ENCODE data around the gene SLC51B.
"Not testable (repeated sequence)": the region's sequence is repeated elsewhere in the genome, so short reads cannot be mapped to it uniquely, and the experiment has no call there.

The SLC51B gene

GRCh38 chr15:65067317-65067644 is 22.1 kb downstream of the SLC51B start:
- DNase-seq = no peak

DNA sequence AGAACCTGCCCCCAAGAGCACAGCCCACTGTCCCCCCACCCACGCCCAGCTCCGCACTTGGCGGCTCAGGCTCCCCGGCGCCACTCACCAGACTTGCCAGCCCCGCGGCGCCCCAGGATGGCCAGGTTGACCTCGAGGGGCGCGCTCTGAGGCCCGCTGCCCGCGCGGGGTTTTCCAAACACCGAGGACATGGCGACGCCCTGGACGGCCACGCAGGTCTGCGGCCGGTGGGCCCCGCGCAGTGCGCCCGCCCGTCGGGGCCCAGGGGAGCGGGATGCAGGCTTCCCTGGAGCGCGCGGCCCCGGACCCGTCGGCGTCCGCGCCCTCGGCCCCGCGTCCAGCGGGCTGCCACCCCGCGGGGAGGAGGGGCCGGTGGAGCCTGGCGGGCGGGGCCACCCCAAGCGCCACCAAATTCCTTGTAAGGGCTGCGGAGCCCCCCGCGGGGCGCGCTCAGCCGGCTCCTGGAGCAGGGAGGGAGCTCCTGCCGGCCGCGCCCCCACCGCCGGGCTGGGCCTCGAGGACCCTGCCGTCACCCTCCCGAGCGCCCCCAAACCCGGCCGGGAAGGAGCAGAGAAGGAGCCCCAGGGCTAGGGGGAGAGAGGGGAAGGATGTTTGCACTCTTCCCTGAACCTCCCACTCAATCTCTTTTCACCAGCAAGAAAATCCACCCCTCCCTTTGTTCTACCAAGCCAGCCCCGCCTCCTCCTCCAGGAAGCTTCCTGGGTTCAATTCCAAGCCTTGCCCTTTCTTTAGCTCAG is 22.6 kb downstream of the SLC51B start, which contains the start of gene RASL12:
RASL12 (minus strand) TSS at position 347 of the 758 bp plus-strand sequence; CDS start at position 191, 156 bp downstream.
- DNase-seq = no peak

- DNase-seq = no peak
Measured at GRCh38 chr15:65068403-65068788, 23.2 kb downstream of the SLC51B start.

GRCh38 chr15:65069179-65069578 is 24.0 kb downstream of the SLC51B start:
- no peak for DNase-seq

GRCh38 chr15:65069779-65070546 is 24.8 kb downstream of the SLC51B start:
- no peak for DNase-seq

DNA sequence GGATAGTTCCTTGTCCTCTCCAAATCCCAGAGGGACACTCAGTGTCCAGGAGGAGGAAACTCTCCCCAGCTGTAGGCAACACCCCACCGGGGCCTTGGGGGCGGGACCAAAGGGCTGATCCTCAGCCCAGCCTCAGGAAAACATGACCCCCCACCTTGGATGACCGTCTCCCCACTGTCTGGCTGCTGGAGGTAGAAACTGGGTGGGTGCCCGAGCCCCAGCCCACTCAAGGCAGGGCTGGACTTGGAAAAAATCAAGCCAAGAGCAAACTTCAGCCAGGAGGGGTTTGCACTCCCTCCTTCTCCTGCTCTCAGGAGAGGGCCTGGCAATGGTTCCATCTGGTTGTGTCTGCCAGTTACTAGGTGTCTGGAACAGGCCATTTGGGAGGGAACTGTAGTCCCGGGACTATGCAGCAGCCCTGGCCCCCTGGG is 26.2 kb downstream of the SLC51B start:
- no peak for DNase-seq

DNA sequence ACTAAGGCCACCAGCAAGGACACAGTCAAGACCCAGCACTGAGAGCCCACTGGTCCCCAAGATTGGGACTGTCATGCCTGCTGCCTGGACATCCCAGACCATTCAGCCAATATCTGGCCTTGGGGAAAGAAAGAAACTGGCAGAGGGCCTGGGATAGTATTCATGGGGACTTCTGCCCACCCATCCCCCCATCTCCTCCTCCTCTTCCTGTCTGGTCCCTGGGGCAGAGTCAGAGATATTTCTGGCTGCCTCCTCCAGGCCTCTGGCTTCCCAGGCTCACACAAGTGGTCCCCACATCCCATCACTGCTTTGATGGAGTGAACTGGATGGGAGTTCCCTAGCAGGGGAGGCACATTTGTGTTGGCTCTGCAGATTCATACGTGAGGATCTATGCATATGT is 26.8 kb downstream of the SLC51B start:
- DNase-seq = no peak

GRCh38 chr15:65072617-65073016 is 27.4 kb downstream of the SLC51B start:
- no peak for DNase-seq

DNA sequence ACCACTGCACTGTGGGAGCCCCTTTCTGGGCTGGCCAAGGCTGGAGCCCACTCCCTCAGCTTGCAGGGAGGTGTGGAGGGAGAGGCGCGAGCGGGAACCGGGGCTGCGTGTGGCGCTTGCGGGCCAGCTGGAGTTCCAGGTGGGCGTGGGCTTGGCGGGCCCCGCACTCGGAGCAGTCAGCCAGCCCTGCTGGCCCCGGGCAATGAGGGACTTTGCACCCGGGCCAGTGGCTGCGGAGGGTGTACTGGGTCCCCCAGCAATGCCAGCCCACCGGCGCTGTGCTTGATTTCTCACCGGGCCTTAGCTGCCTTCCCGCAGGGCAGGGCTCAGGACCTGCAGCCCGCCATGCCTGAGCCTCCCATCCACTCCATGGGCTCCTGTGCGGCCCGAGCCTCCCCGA is 29.8 kb downstream of the SLC51B start:
- not testable (repeated sequence) for DNase-seq

DNA sequence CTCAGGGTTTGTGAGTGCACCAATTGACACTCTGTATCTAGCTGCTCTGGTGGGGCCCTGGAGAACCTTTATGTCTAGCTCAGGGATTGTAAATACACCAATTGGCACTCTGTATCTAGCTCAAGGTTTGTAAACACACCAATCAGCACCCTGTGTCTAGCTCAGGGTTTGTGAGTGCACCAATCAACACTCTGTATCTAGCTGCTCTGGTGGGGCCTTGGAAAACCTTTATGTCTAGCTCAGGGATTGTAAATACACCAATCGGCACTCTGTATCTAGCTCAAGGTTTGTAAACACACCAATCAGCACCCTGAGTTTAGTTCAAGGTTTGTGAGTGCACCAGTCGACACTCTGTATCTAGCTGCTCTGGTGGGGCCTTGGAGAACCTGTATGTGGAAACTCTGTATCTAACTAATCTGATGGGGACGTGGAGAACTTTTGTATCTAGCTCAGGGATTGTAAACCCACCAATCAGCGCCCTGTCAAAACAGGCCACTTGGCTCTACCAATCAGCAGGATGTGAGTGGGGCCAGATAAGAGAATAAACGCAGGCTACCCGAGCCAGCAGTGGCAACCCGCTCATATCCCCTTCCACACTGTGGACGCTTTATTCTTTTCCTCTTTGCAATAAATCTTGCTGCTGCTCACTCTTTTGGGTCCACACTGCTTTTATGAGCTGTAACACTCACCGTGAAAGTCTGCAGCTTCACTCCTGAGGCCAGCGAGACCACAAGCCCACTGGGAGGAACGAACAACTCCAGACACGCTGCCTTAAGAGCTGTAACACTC is 30.6 kb downstream of the SLC51B start:
- not testable (repeated sequence) for DNase-seq

- DNase-seq = no peak
Measured at GRCh38 chr15:65076486-65077290, 31.5 kb downstream of the SLC51B start, which contains the start of gene KBTBD13. Gene KBTBD13 (plus strand): TSS chr15:65076746. CDS start chr15:65076816, 70 bp downstream.

DNA sequence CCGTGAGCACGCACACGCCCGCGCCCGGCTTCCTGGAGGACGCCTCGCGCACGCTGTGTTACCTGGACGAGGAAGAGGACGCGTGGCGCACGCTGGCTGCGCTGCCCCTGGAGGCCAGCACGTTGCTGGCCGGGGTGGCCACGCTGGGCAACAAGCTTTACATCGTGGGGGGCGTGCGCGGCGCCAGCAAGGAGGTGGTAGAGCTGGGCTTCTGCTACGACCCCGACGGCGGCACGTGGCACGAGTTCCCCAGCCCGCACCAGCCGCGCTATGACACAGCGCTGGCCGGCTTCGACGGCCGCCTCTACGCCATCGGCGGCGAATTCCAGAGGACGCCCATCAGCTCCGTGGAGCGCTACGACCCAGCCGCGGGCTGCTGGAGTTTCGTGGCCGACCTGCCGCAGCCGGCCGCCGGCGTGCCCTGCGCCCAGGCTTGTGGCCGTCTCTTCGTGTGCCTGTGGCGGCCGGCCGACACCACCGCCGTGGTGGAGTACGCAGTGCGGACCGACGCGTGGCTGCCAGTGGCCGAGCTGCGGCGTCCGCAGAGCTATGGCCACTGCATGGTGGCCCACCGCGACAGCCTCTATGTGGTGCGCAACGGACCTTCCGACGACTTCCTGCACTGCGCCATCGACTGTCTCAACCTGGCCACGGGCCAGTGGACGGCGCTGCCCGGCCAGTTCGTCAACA is 32.2 kb downstream of the SLC51B start:
- DNase-seq = no peak

DNA sequence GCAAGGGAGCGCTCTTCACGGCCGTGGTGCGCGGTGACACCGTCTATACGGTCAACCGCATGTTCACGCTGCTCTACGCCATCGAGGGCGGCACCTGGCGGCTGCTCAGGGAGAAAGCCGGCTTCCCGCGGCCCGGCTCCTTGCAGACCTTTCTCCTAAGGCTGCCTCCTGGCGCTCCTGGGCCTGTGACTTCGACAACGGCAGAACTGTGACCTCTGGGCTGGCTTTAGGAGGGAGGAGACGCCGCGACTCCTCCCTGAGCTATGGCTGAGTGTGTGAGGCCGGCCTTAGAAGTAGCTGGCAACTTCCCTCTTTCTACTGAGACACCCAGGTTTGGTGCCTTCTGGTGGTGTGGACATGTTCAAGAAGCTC is 32.8 kb downstream of the SLC51B start:
- peak; percentile 13 for DNase-seq

DNA sequence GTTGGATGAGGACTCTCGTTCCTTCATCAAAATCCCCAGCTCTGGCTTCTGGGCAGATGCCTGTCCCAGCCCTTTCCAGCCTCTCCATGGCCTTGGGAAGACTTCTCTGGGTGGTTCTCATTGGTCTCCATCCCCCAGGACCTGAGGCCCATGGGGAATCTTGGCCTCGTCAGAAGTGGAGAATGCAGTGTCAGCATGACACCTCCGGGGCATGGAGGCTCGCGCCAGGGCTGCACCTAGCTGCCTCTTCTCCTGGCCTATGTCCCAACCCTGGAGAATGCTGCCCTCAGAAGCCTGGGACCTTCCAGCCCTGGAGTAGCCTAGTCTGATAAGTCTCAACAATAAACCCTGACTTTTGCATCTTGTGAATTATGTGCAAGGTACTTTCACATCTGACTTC is 34.4 kb downstream of the SLC51B start:
- no peak for DNase-seq

DNA sequence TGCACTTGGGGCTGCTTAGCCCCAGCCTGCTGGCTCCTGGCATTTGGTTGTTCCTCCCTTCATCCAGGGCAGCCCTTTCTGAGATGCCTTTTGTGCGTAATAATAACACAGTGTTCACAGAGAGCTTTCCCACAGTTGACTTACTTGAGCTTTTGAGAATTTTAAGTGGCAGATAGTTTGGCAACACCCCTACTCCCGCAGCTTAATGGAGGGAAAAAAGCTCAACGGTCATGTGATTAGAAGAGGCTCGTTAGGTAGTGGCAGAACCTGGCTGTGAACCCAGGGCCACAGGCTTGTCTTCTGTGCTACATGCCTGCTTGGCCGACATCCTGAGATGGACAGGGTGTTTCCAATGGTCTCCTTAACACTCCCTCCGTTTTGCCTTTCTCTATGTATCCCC is 36.1 kb downstream of the SLC51B start:
- DNase-seq = no peak

- DNase-seq = peak; percentile 14
Measured at GRCh38 chr15:65081758-65082157, 36.6 kb downstream of the SLC51B start.

DNA sequence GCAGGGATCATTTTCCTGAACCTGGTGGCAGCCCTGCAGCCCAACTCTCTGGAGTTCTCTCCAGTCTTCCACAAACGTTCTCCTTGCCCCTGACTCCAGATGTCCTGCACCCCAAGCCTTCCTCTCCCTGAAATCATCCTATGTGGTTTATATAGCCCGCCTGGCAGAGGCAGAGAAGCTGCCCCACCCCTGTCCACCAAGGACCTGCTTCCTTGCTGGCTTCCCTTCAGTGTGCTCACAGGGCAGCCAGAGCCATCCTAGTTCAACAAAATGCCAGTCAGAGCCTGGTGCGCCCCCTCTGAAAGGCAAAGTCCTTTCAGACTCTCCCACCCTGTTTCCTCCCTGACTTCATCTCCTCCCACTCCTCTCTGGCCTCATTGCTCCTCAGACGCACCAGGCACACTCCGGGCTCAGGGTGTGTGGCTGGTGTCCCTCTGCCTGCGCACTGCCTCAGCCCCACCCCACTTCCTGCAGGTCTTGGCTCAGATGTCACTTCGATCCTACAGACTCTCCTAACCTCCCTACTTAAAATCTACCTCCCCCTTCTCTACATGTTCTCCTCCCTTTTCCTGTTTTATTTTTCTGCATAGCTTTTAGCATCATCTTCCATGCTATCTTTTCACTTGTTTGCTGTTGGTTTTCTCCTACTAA is 37.2 kb downstream of the SLC51B start:
- no peak for DNase-seq

DNA sequence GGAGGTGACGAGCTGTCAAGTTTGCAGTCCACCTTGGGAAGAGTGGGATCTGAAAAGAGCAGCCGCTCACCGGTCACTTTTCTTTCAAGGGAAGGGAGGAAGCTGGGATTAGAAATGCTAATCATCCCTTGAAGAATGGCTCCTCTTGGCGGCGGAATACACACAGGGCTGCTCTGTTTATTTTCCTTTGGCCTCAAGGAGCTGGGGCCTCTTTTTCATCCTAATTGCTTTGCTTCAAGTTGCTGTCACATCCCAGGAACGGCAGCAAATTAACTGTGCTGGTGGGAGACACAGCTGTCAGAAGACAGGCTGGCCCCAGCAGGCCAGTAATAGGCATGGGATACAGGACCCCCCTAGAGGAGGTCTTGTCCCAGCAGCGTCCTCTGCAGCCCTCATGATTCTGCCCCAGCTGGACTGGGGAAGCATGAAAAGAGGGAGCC is 38.1 kb downstream of the SLC51B start:
- DNase-seq = no peak

- DNase-seq = no peak
Measured at GRCh38 chr15:65084500-65085206, 39.5 kb downstream of the SLC51B start.

DNA sequence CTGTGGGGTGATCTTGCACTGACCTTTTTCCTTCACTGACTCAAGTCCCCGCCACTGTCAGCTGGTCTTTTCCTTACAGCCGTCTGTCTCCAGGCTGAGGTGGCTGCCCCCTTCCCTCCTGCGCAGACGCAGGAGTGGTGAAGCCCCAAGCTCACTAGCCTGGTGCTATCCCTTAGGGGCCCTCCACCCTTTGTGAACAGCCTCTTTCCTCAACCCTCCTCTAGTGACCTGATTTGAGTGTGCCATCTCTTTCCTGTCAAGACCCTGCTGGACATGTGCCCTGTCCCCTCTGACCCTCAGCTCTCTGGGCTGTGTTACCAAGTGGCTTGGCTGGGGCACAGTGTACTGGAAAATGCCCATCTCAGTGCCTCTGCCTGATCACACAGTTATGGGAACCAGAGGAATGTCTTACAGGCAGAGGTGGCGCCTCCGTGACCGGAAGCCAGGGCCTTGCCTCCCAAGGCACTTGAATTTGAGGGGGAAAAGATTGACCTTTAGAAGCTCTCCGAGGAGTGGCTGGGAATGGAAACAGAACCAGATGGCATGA is 40.1 kb downstream of the SLC51B start:
- DNase-seq = no peak

All from activated T-cell treated with anti-CD3 and anti-CD28 coated beads for 4 hours (primary cell).